ENCODE data around the gene HM13.
"Not testable (repeated sequence)": the region's sequence is repeated elsewhere in the genome, so short reads cannot be mapped to it uniquely, and the experiment has no call there.

Gene HM13

GRCh38 chr20:31605902-31606803, 91.9 kb downstream of the HM13 start:
- DNase-seq (ENCODE audit: low spot score) = peak; percentile 53
- TF ChIP-seq CTCF (IDR thresholded peaks at IDR 0.05; ENCODE audit: extremely low read depth, missing control alignments) = no peak

- peak; percentile 33 for DNase-seq (ENCODE audit: low spot score)
- no peak for TF ChIP-seq CTCF (IDR thresholded peaks at IDR 0.05; ENCODE audit: extremely low read depth, missing control alignments)
These were observed 92.8 kb downstream of the HM13 start for GRCh38 chr20:31606804-31607639.

GRCh38 chr20:31607640-31608250, 93.5 kb downstream of the HM13 start:
- TF ChIP-seq CTCF (IDR thresholded peaks at IDR 0.05; ENCODE audit: extremely low read depth, missing control alignments) = no peak
- DNase-seq (ENCODE audit: low spot score) = peak; percentile 24

GRCh38 chr20:31608251-31608945, 94.2 kb downstream of the HM13 start:
- DNase-seq (ENCODE audit: low spot score) = peak; percentile 9
- no peak for TF ChIP-seq CTCF (IDR thresholded peaks at IDR 0.05; ENCODE audit: extremely low read depth, missing control alignments)

- not testable (repeated sequence) for DNase-seq (ENCODE audit: low spot score)
These were observed 98.0 kb downstream of the HM13 start for GRCh38 chr20:31612271-31612640.

GRCh38 chr20:31615416-31615815, 101.2 kb downstream of the HM13 start:
- TF ChIP-seq CTCF (IDR thresholded peaks at IDR 0.05; ENCODE audit: extremely low read depth, missing control alignments) = no peak
- no peak for DNase-seq (ENCODE audit: low spot score)

- peak; percentile 51 for DNase-seq (ENCODE audit: low spot score)
- TF ChIP-seq CTCF (IDR thresholded peaks at IDR 0.05; ENCODE audit: extremely low read depth, missing control alignments) = no peak
These were observed 103.3 kb downstream of the HM13 start for GRCh38 chr20:31617432-31618104.

Measured in GM20000 (cell line).